Fibroblast of villous mesenchyme (primary cell): ENCODE data around the gene C1orf174. TPM values are rescaled to one million over a fixed set of nuclear protein-coding genes. Genes with fewer than 3 reads are reported as not detected.

Experiments
- DNase-seq: peaks from one replicate; pipeline ENCODE4 v3.0.0-alpha.2; 2010; ENCODE audit warnings: low read depth
- H3K4me3 ChIP-seq: 2 replicates; pipeline ENCODE4 v1.5.1; 2011; ENCODE audit warnings: low read depth, mild to moderate bottlenecking, low read length
- CTCF ChIP-seq: IDR thresholded peaks from 2 replicates; pipeline ENCODE4 v1.5.1; 2012; ENCODE audit warnings: low read depth, mild to moderate bottlenecking, low read length; ENCODE audit not compliant: insufficient read depth
- total RNA-seq: library from RNA; depleted of rRNA; stranded (reverse); fragments of >200 nt; gene quantifications from 2 replicates; pipeline ENCODE4 v1.2.3, GENCODE V29; 2012

C1orf174 gene
- total RNA-seq, 1 donor: 31.1 TPM

- TF ChIP-seq CTCF: no peak
- no peak overlapping the region for H3K4me3 ChIP-seq
- no peak for DNase-seq
Observed at GRCh38 chr1:3894626-3895278, 5.3 kb downstream of the C1orf174 start.

GRCh38 chr1:3893190-3893589 is 6.9 kb downstream of the C1orf174 start:
- H3K4me3 ChIP-seq: no peak overlapping the region
- TF ChIP-seq CTCF: no peak
- DNase-seq: no peak

GRCh38 chr1:3892748-3893147 is 7.3 kb downstream of the C1orf174 start:
- no peak overlapping the region for H3K4me3 ChIP-seq
- no peak for TF ChIP-seq CTCF
- no peak for DNase-seq

- no peak for TF ChIP-seq CTCF
- no peak overlapping the region for H3K4me3 ChIP-seq
- DNase-seq: no peak
Observed at GRCh38 chr1:3891329-3891865, 8.7 kb downstream of the C1orf174 start.

- H3K4me3 ChIP-seq: no peak overlapping the region
- DNase-seq: no peak
- no peak for TF ChIP-seq CTCF
Observed at GRCh38 chr1:3890389-3891328, 9.4 kb downstream of the C1orf174 start.

GRCh38 chr1:3889936-3890335 is 10.1 kb downstream of the C1orf174 start:
- no peak for DNase-seq
- H3K4me3 ChIP-seq: no peak overlapping the region
- no peak for TF ChIP-seq CTCF
